GM12892 (cell line): ENCODE results near the gene ACADVL.
A peak's percentile ranks its signal among the peaks of the same experiment; 100 is the strongest.

Experiments
- DNase-seq: peaks from one replicate; pipeline ENCODE4 v3.0.0; 2011; ENCODE audit not compliant: insufficient read length
- FAIRE-seq: peaks from 2 replicates; lab custom pipeline; 2011; peaks lifted over from hg19 to GRCh38; lab: Jason Lieb, UNC
- POLR2A ChIP-seq: IDR thresholded peaks from 2 replicates; pipeline ENCODE4 v1.6.1; 2011; ENCODE audit warnings: low read depth, low read length, control low read depth
- POLR2AphosphoS5 ChIP-seq: IDR thresholded peaks from 2 replicates; pipeline ENCODE4 v1.6.1; 2011; ENCODE audit warnings: low read depth, low read length, control low read depth
- TAF1 ChIP-seq: IDR thresholded peaks from 2 replicates; pipeline ENCODE4 v1.6.1; 2011; ENCODE audit warnings: low read depth, mild to moderate bottlenecking, control low read depth, low read length, borderline replicate concordance

Gene ACADVL

DNA sequence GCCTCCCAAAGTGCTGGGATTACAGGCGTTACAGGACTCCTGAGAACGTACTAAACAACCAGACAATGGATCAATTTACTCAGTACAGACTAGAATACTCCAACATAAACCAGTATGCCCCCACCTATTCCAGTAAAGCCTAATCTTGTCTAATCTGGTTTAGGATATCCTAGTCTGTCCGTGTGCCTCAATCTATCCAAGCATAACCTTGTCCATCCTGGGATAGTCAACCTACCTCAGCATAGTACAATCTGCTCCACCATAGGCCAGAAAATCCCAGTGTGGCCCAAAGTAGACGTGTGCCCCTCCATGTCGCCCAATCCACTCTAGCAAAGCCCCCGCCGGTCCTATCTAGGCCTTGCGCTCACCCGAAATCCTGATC is 14.0 kb downstream of the ACADVL start:
- DNase-seq (no peak), FAIRE-seq (peak; percentile 77)

GRCh38 chr17:7234083-7234951 is 14.6 kb downstream of the ACADVL start, which contains the start of gene DVL2:
TSS of gene DVL2 (minus strand) at chr17:7234517. CDS start at chr17:7234262, 255 bp downstream.
- FAIRE-seq (peak; percentile 100), DNase-seq (peak; percentile 95)
- TF ChIP-seq POLR2AphosphoS5 (peak; percentile 93), TAF1 (no peak), POLR2A (peak; percentile 87)

More for the DNA sequence above, 14.0 kb downstream of the ACADVL start:
- TF ChIP-seq POLR2AphosphoS5 (no peak), POLR2A (no peak), TAF1 (no peak)

DNA sequence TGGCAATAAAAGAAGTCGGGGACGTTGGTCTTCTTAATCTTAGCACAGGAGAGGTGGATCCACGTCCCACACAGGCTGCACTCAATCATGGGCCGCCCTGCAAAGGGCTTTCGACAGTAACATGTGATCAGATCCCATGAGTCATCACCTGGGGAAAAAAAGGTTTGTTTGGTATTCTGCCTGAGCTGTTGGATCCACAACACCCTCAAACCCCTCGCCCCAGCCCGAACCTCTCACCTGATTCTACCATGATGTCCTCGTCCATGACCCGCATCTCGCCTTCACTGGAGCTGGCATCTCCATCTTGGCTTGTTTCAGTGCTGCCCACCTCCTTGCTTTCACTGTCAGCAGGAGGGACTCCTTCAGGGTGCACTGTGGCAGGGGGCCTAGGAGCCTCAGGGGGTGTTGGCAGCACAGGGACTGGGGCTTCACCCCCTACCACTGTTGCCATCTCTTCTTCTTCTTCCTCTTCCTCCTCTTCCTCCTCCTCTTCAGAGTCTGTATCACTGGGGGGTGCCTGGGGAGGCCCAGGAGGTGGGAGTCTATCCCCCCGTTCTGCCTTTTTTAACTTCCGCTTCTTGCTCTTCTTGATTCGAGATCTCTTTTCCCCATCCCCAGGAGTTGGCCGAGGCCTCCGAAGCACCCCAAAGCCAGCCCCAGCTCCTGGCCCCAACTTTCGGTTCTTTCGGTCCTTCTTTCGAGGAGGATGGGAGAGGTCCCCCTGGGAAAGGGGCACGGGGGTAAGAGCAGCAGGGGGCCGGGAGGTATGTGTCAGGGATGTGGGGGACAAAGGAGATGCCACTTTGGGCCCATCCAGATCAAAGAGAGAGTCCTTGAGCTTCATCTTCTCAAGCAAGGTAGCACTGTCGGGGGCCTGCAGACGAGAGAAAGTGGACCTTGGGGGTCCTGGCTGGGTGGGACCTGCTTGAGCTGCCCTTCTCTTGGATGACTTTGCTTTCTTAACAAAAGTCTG is 16.2 kb downstream of the ACADVL start:
- FAIRE-seq (no peak), DNase-seq (no peak)
- TF ChIP-seq TAF1 (no peak), POLR2AphosphoS5 (no peak), POLR2A (no peak)

DNA sequence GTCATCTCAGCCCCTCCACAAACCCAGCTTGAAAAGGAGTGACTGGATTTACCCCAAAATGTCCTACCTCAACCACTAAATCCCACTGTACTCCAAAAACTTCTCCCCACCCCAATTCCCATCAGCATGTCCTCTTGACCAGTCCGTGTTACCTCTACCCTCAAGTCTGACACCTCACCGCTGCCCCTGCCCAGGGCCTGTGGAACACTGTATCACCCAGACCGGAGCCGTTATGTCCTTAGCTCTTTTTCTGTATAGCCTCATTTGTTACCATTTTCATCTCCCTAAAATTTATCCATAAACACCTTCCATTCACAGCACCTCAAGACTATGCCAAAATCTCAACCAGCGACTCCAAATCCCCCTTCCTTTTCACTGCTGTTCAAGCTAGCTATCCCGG is 17.1 kb downstream of the ACADVL start:
- DNase-seq (no peak), FAIRE-seq (no peak)
- TF ChIP-seq POLR2AphosphoS5 (no peak), TAF1 (no peak), POLR2A (no peak)

DNA sequence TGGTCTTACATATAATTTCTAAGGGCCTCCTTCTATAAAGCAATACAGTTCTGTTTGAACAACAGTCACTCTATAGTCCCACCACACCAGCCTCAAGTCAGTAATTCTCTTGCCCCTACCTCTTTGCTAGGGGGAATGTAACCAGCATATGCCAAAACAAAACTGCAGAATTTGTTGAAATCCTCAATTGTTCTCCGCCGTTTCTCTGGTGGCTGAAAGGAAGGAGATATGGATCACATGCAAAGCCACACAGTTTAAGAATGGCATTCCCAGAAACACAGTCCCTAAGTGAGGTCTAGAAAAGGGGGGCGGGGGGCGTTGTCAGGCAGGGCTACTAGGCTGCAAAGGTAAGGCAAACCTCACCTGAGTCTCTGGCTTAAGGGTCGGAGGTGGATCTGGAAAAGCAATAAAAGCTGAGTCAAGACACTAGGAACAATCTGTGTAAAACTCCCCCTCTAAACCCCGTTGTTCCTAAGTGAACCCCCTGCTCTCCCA is 17.6 kb downstream of the ACADVL start:
- no peak for TF ChIP-seq POLR2AphosphoS5
- TF ChIP-seq TAF1: no peak
- no peak for TF ChIP-seq POLR2A
- FAIRE-seq: peak; percentile 75
- no peak for DNase-seq

DNA sequence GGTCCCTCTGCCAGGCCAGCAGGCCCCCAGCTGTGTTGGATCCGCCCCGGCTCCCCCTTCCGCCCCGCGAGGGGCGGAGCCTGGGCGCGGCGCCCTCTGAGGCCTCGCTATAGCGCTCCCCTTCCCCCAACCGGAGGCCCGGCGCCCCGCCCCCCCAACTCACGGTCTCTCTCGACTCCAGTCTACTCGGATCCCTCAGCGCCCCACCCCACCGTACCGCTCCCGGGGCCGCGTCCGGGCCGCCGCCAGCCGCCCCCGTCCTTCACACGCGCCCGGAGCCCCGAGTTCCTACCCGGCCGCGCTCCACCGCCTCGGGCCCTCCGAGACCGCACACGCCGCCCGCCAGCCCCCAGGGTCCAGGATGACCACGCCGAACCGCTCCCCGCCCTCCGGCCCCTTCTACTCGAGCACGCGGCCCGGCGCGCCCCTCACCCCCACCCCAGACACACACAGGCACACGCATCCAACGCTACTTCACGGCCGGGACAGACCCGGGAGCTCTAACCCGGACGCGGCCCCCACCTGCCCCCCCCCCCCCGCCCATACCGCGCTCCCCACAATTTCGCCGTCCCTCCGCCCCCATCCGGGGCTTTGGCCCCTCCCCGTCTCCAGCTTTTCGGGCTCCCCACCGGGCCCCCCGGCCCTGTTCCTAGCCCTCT is 18.2 kb downstream of the ACADVL start:
- no peak for FAIRE-seq
- peak; percentile 80 for DNase-seq
- TF ChIP-seq TAF1: no peak
- peak; percentile 52; the same call in 1 of the 2 replicates for TF ChIP-seq POLR2A

GRCh38 chr17:7238420-7239090 is 18.8 kb downstream of the ACADVL start:
- no peak for FAIRE-seq
- TF ChIP-seq POLR2A (no peak), TAF1 (no peak), POLR2AphosphoS5 (no peak)
- DNase-seq: no peak

DNA sequence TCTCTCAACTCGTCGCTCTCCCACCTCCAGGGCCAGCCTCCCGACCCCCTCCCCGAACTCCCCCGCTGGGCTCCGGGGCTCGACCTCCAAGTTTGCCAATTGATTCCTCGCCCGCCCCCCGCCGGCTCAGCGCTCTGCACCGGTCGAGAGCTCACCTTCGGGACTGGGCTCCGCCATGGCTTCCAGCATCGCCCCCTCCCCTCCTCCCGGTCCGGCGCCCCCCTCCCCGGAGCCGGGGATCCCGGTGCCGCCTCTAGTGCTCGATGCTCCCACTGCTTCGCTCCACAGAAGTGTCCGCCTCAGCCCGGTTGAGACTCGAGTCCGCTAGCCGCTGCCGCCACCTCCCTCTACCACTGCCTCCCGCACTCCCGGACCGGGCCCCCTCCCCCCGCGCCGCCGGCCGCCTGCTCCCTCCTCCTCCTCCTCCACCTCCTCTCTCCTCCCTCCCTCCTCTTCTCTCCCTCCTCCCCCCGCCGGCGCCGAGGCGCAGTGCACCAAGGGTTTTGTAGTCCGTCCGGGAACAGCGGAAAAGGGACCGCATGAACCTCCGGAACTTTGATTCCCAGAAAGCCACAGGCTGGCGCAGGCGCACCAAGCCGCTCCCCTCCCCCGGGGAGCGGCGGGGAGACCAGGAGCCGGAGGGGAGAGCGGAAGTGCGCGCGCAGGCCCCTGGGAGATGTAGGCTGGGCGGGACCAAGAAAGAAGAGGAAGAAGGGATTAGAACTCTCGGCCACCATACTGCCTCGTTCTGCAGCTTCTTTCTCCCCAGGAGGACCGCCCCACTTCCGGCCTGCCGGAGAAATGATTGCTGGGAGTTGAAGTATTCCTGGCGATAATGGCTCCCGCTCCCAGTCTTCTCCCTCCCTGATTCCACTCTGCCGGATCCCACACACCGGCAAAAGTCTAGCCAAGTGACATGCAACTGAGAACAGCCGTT is 19.6 kb downstream of the ACADVL start, which contains the start of gene PHF23:
Gene PHF23 (minus strand): TSS at position 367 of the 937 bp plus-strand sequence. CDS start 178 bp downstream, at position 189.
- peak; percentile 94 for FAIRE-seq
- no peak for TF ChIP-seq POLR2AphosphoS5
- TF ChIP-seq POLR2A: peak; percentile 54; the same call in 1 of the 2 replicates
- peak; percentile 97 for DNase-seq

- TF ChIP-seq TAF1 (no peak), POLR2A (no peak), POLR2AphosphoS5 (no peak)
- no peak for DNase-seq
- FAIRE-seq: peak; percentile 14
Measured at GRCh38 chr17:7240375-7240774, 20.6 kb downstream of the ACADVL start.
